GM12878 (cell line): ENCODE results near the gene PLOD2. TPM values are rescaled to one million over a fixed set of nuclear protein-coding genes. Genes with fewer than 3 reads are reported as not detected.

ENCODE experiments used
- ATAC-seq: fragments of 200-7000 bp; cut with Tn5 transposase; 3 replicates; pipeline ENCODE4 v1.9.1; 2020; ENCODE audit warnings: mild to moderate bottlenecking, moderate library complexity
- BruUV-seq: library from RNA; stranded (reverse); fragments of 400-500 nt; replicated peaks from 2 replicates; lab custom pipeline; 2021; lab: Mats Ljungman, UMichigan
- CTCF ChIA-PET: fragments of 300-600 bp; sonication (Branson Sonifier 250); formaldehyde crosslinking; extraction: SDS; loops from one replicate; lab custom pipeline; 2021; ENCODE audit warnings: inconsistent platforms; lab: Yijun Ruan, JAX
- POLR2A ChIA-PET: fragments of 350-600 bp; formaldehyde crosslinking; extraction: SDS; loops from one replicate; lab custom pipeline; 2021; ENCODE audit warnings: inconsistent platforms; lab: Charles Lee
- RAD21 ChIA-PET: fragments of 300-600 bp; sonication (Branson Sonifier 250); formaldehyde crosslinking; loops from one replicate; lab custom pipeline; 2023; ENCODE audit warnings: antibody characterized with exemption; ENCODE audit not compliant: unreplicated experiment; lab: Charles Lee
- SMC1A ChIA-PET: fragments of 300-600 bp; sonication (Branson Sonifier 250); formaldehyde crosslinking; loops from one replicate; lab custom pipeline; 2023; ENCODE audit not compliant: unreplicated experiment, uncharacterized antibody; lab: Charles Lee
- DNase-seq: peaks from one replicate; pipeline ENCODE4 v3.0.0-alpha.2; 2011; ENCODE audit warnings: low read depth, low spot score
- FAIRE-seq: peaks from 3 replicates; lab custom pipeline; 2011; peaks lifted over from hg19 to GRCh38; lab: Jason Lieb, UNC
- H2AFZ ChIP-seq: 2 replicates; pipeline ENCODE4 v1.6.0; 2011; ENCODE audit warnings: low read depth, low read length, control low read depth; ENCODE audit not compliant: control insufficient read depth
- H3K27ac ChIP-seq: 2 replicates; pipeline ENCODE4 v1.5.1; 2011; ENCODE audit warnings: control low read depth; ENCODE audit not compliant: control insufficient read depth, insufficient read depth
- H3K27me3 ChIP-seq, 2 experiments: replicated peaks in 1 of 2; 2 replicates each; pipeline versions ENCODE4 v1.6.0 to v1.6.1; 2011; ENCODE audit warnings: low read length in 1 of 2; ENCODE audit not compliant: control insufficient read depth in 2 of 2, insufficient read depth in 2 of 2
- H3K36me3 ChIP-seq, 2 experiments: 2 replicates each; pipeline ENCODE4 v1.5.1; 2011; ENCODE audit warnings: low read length in 1 of 2; ENCODE audit not compliant: control insufficient read depth in 2 of 2, insufficient read depth in 2 of 2
- H3K4me1 ChIP-seq: 2 replicates; pipeline ENCODE4 v1.6.1; 2011; ENCODE audit warnings: mild to moderate bottlenecking, low read length, moderate library complexity, mixed read lengths; ENCODE audit not compliant: control insufficient read depth, insufficient read depth
- H3K4me2 ChIP-seq: 2 replicates; pipeline ENCODE4 v1.6.0; 2011; ENCODE audit warnings: control low read depth; ENCODE audit not compliant: control insufficient read depth, insufficient read depth
- H3K4me3 ChIP-seq: fragments of 200-600 bp; sonication (generic); 2 replicates; pipeline ENCODE4 v1.5.1; 2016
- H3K79me2 ChIP-seq: 2 replicates; pipeline ENCODE4 v1.6.0; 2011; ENCODE audit warnings: low read length; ENCODE audit not compliant: control insufficient read depth, insufficient read depth
- H3K9ac ChIP-seq: 2 replicates; pipeline ENCODE4 v1.8.0; 2011; ENCODE audit warnings: low read length, control low read depth, mixed read lengths; ENCODE audit not compliant: control insufficient read depth, insufficient read depth
- H3K9me3 ChIP-seq: replicated peaks from 3 replicates; pipeline ENCODE4 v1.5.1; 2011; ENCODE audit warnings: mild to moderate bottlenecking, low read length; ENCODE audit not compliant: control insufficient read depth, insufficient read depth
- H4K20me1 ChIP-seq: 2 replicates; pipeline ENCODE4 v1.6.0; 2011; ENCODE audit not compliant: control insufficient read depth, insufficient read depth
- CBX3 ChIP-seq: fragments of 200-600 bp; sonication (generic); IDR thresholded peaks from 2 replicates; pipeline ENCODE4 v1.6.1; 2016; ENCODE audit warnings: low read depth, borderline replicate concordance
- CREB1 ChIP-seq: IDR thresholded peaks from 2 replicates; pipeline ENCODE4 v1.6.1; 2012; ENCODE audit warnings: low read depth, mild to moderate bottlenecking, inconsistent platforms
- FOS ChIP-seq: IDR thresholded peaks from 3 replicates; pipeline ENCODE4 v1.6.1; 2011; ENCODE audit warnings: borderline replicate concordance; ENCODE audit not compliant: insufficient read length; ENCODE audit errors: extremely low read depth
- IRF4 ChIP-seq: IDR thresholded peaks from 2 replicates; pipeline ENCODE4 v1.6.1; 2011; ENCODE audit warnings: low read depth, low read length
- MYC ChIP-seq: IDR thresholded peaks from 2 replicates; pipeline ENCODE4 v1.6.1; 2011; ENCODE audit warnings: mild to moderate bottlenecking, low read length, moderate library complexity, inconsistent platforms; ENCODE audit not compliant: insufficient read depth, insufficient replicate concordance, insufficient read length, severe bottlenecking
- POLR2A ChIP-seq: IDR thresholded peaks from 2 replicates; pipeline ENCODE4 v1.6.1; 2011; ENCODE audit warnings: low read depth, mild to moderate bottlenecking, low read length
- WGBS: methylation state at CpG from one replicate; pipeline ENCODE4 v1.1.6; 2016; ENCODE audit warnings: low lambda C conversion rate; ENCODE audit not compliant: insufficient replicate concordance, insufficient coverage; ENCODE audit errors: missing lambda C conversion rate; 5-methylcytosine and 5-hydroxymethylcytosine counted together
- in situ Hi-C: fragments of 300-500 bp; cut with MboI; formaldehyde crosslinking; loops from 9 replicates; pipeline ENCODE4 v1.14.3; 2018; ENCODE audit warnings: mixed read lengths
- intact Hi-C: fragments of 100-400 bp; cut with micrococcal nuclease; formaldehyde crosslinking; loops from one replicate; pipeline ENCODE4 v1.14.2; 2022; ENCODE audit not compliant: unreplicated experiment
- polyA plus RNA-seq, 11 experiments: library from polyadenylated mRNA; depleted of rRNA in 4 of 11; unstranded in 6 of 11; stranded (reverse) in 5 of 11; fragments of >200 nt; fragmentation: Nextera tagmentation in 4 of 11; fragmentation: Illumina TruSeq in 1 of 11; extraction: Ambion mirVana in 4 of 11; extraction: Trizol in 1 of 11; gene quantifications; 1 replicate in 1 of 11; 2 replicates in 10 of 11; pipeline versions ENCODE4 v1.2.1 to v1.2.3, GENCODE V29; 2011 to 2016; ENCODE audit warnings: inconsistent platforms in 2 of 11, missing spikeins in 2 of 11, low read depth in 1 of 11
- total RNA-seq, 4 experiments: library from RNA; depleted of rRNA in 3 of 4; stranded (reverse); fragments of >200 nt in 3 of 4; fragmentation: Illumina TruSeq in 1 of 4; extraction: Trizol in 1 of 4; gene quantifications; 2 replicates each; pipeline versions ENCODE4 v1.2.1 to v1.2.3, GENCODE V29; 2013 to 2021
- TF ChIP-seq, protein P1 (sequence below): fragments of 450-650 bp; IDR thresholded peaks from 2 replicates; pipeline ENCODE4 v1.6.1; 2017; ENCODE audit warnings: mild to moderate bottlenecking, moderate library complexity

PLOD2 gene
- total and polyA plus RNA-seq, 10 of the 15 experiments (the other 5 are each of a cell fraction or from before 2014, with no cell fraction given): 0.03 to 0.56 (median 0.33) TPM; not detected in 4

DNA sequence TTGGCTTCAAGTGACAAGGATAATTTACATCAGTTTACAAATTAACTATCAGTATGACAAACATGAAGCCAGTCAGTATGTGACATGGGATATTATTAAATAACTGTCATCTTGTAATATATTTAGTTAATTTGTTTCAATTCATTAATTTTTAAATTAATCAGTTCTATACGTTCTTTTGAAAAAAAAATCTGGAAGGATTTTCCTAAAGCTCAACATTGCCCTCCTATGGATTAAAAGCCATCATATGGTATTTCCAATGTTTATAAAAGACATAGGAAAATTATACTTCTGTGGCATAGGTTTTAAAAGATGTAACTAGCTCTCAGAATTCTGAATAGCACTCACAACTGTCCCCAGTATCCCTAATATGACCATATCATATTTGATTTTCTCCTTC lies 134.4 kb downstream of the PLOD2 start:
- Histone ChIP-seq H3K27me3 (no peaks in the 10 kb centered on the region), H3K4me1 (no peaks in the 10 kb centered on the region), H3K79me2 (no peaks in the 10 kb centered on the region), H3K4me3 (no peak overlapping the region), H3K36me3 (no peaks in the 10 kb centered on the region), H3K9ac (no peak overlapping the region), H4K20me1 (no peaks in the 10 kb centered on the region), H2AFZ (no peak overlapping the region), H3K27ac (no peak overlapping the region), H3K9me3 (no peaks in the 10 kb centered on the region), H3K4me2 (no peak overlapping the region)
- no peak for FAIRE-seq
- BruUV-seq: no TSS peak
- POLR2A ChIA-PET: no interaction called here
- RAD21 ChIA-PET: no interaction called here
- SMC1A ChIA-PET: interaction anchor here (1.2 to 1.4 kb wide), 3 partner anchors 17 to 250 kb away, joined by 4 read pairs; no protein-coding TSS in a partner anchor
- ATAC-seq: no peak
- WGBS: 0% methylated on average over 1 of the region's 1 CpG
- TF ChIP-seq, protein P1, sequence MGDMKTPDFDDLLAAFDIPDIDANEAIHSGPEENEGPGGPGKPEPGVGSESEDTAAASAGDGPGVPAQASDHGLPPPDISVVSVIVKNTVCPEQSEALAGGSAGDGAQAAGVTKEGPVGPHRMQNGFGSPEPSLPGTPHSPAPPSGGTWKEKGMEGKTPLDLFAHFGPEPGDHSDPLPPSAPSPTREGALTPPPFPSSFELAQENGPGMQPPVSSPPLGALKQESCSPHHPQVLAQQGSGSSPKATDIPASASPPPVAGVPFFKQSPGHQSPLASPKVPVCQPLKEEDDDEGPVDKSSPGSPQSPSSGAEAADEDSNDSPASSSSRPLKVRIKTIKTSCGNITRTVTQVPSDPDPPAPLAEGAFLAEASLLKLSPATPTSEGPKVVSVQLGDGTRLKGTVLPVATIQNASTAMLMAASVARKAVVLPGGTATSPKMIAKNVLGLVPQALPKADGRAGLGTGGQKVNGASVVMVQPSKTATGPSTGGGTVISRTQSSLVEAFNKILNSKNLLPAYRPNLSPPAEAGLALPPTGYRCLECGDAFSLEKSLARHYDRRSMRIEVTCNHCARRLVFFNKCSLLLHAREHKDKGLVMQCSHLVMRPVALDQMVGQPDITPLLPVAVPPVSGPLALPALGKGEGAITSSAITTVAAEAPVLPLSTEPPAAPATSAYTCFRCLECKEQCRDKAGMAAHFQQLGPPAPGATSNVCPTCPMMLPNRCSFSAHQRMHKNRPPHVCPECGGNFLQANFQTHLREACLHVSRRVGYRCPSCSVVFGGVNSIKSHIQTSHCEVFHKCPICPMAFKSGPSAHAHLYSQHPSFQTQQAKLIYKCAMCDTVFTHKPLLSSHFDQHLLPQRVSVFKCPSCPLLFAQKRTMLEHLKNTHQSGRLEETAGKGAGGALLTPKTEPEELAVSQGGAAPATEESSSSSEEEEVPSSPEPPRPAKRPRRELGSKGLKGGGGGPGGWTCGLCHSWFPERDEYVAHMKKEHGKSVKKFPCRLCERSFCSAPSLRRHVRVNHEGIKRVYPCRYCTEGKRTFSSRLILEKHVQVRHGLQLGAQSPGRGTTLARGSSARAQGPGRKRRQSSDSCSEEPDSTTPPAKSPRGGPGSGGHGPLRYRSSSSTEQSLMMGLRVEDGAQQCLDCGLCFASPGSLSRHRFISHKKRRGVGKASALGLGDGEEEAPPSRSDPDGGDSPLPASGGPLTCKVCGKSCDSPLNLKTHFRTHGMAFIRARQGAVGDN: no peak
- no peak for TF ChIP-seq CBX3
- TF ChIP-seq IRF4: no peak
- TF ChIP-seq POLR2A: no peak
- TF ChIP-seq MYC: no peak
- TF ChIP-seq CREB1: no peak
- no peak for TF ChIP-seq FOS
- CTCF ChIA-PET: interaction anchor here (0.5 to 3.5 kb wide), 5 partner anchors 132 to 249 kb away, joined by 3 to 13 read pairs (median 4); no protein-coding TSS in a partner anchor
- no peak for DNase-seq
- in situ Hi-C loops (no loop called here), intact Hi-C loops (no loop called here)
